Breast epithelium (tissue), 4 donors: ENCODE measurements around the gene PKD1L1. TPM values are rescaled to one million over a fixed set of nuclear protein-coding genes. Genes with fewer than 3 reads are reported as not detected.
"Not testable (repeated sequence)": the region's sequence is repeated elsewhere in the genome, so short reads cannot be mapped to it uniquely, and the experiment has no call there.

ENCODE experiments used
- DNase-seq, 2 donors: peaks; one replicate each; pipeline ENCODE4 v3.0.0-alpha.2; 2019; ENCODE audit warnings: low spot score in 2 of 2
- H3K27ac ChIP-seq, 2 donors: fragments of 200-600 bp; sonication (generic) in 1 of 2; one replicate each; pipeline ENCODE4 v1.5.1; 2016 to 2019; ENCODE audit warnings: mild to moderate bottlenecking in 1 of 2
- H3K27me3 ChIP-seq, 2 donors: fragments of 200-600 bp; sonication (generic) in 1 of 2; one replicate each; pipeline versions ENCODE4 v1.5.1 to v1.6.0; 2017 to 2019; ENCODE audit warnings: control low read depth in 1 of 2, mild to moderate bottlenecking in 1 of 2
- H3K36me3 ChIP-seq: fragments of 200-600 bp; one replicate; pipeline ENCODE4 v1.5.1; 2019
- H3K4me1 ChIP-seq, 2 donors: fragments of 200-600 bp; sonication (generic); one replicate each; pipeline ENCODE4 v1.5.1; 2016 to 2019; ENCODE audit warnings: control low read depth in 1 of 2
- H3K4me3 ChIP-seq, 3 donors: fragments of 200-600 bp; sonication (generic); 1 replicate in 2 of 3; 2 replicates in 1 of 3; pipeline ENCODE4 v1.5.1; 2016 to 2019; ENCODE audit warnings: mild to moderate bottlenecking in 3 of 3, moderate library complexity in 2 of 3
- H3K9me3 ChIP-seq, 2 donors: fragments of 200-600 bp; sonication (generic) in 1 of 2; one replicate each; pipeline ENCODE4 v1.5.1; 2016 to 2019; ENCODE audit warnings: control low read depth in 1 of 2
- POLR2A ChIP-seq: fragments of 450-650 bp; IDR thresholded peaks from one replicate; pipeline ENCODE4 v1.6.1; 2016; ENCODE audit warnings: antibody characterized with exemption, mild to moderate bottlenecking, moderate library complexity
- POLR2AphosphoS5 ChIP-seq, 3 donors: sonication (generic); formaldehyde crosslinking; IDR thresholded peaks; one replicate each; pipeline ENCODE4 v1.6.1; 2017; ENCODE audit warnings: antibody characterized with exemption in 3 of 3
- intact Hi-C: fragments of 100-400 bp; cut with DNase I; formaldehyde crosslinking; loops from one replicate; pipeline ENCODE4 v1.15.1; 2023; ENCODE audit warnings: low total_unique reads
- total RNA-seq, 3 donors: library from RNA; depleted of rRNA; stranded (reverse); fragments of >200 nt; gene quantifications; one replicate each; pipeline ENCODE4 v1.1.0, GENCODE V29; 2016
- TF ChIP-seq, protein P1 (sequence below), 3 donors: fragments of 450-650 bp; IDR thresholded peaks; one replicate each; pipeline ENCODE4 v1.5.1; 2016 to 2017; ENCODE audit warnings: antibody characterized with exemption in 3 of 3, mild to moderate bottlenecking in 3 of 3, moderate library complexity in 3 of 3

The PKD1L1 gene
- under 1 TPM; 0.32 to 0.44 (median 0.33) TPM for total RNA-seq

- no peaks in the 10 kb centered on the region for H3K36me3 ChIP-seq
- no peaks in the 10 kb centered on the region for H3K27me3 ChIP-seq
- TF ChIP-seq POLR2AphosphoS5 (IDR thresholded peaks at IDR 0.05) (no peak), POLR2A (no peak)
- TF ChIP-seq, protein P1, sequence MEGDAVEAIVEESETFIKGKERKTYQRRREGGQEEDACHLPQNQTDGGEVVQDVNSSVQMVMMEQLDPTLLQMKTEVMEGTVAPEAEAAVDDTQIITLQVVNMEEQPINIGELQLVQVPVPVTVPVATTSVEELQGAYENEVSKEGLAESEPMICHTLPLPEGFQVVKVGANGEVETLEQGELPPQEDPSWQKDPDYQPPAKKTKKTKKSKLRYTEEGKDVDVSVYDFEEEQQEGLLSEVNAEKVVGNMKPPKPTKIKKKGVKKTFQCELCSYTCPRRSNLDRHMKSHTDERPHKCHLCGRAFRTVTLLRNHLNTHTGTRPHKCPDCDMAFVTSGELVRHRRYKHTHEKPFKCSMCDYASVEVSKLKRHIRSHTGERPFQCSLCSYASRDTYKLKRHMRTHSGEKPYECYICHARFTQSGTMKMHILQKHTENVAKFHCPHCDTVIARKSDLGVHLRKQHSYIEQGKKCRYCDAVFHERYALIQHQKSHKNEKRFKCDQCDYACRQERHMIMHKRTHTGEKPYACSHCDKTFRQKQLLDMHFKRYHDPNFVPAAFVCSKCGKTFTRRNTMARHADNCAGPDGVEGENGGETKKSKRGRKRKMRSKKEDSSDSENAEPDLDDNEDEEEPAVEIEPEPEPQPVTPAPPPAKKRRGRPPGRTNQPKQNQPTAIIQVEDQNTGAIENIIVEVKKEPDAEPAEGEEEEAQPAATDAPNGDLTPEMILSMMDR (IDR thresholded peaks at IDR 0.05) = no peak
- DNase-seq = no peak
- H3K4me3 ChIP-seq = no peak within 1 kb of the TSS
- intact Hi-C loops = no loop called here
- peak within 1 kb of the TSS in 1 of 2 donors; percentile 30 for H3K27ac ChIP-seq
- H3K9me3 ChIP-seq = no peaks in the 10 kb centered on the region
- no peaks in the 10 kb centered on the region for H3K4me1 ChIP-seq
Measured at GRCh38 chr7:47948141-47948790, at the start of gene PKD1L1. TSS of gene PKD1L1 (minus strand) at chr7:47948466. CDS start at chr7:47948440, 26 bp downstream.

- H3K27ac ChIP-seq = no peak overlapping the region
- TF ChIP-seq POLR2A = no peak
- no peak for TF ChIP-seq POLR2AphosphoS5 (IDR thresholded peaks at IDR 0.05)
- TF ChIP-seq, protein P1 (IDR thresholded peaks at IDR 0.05) = no peak
- intact Hi-C loops = no loop called here
- no peaks in the 10 kb centered on the region for H3K27me3 ChIP-seq
- no peak overlapping the region for H3K4me3 ChIP-seq
- DNase-seq = no peak
- no peaks in the 10 kb centered on the region for H3K36me3 ChIP-seq
- no peaks in the 10 kb centered on the region for H3K9me3 ChIP-seq
- no peaks in the 10 kb centered on the region for H3K4me1 ChIP-seq
Measured at GRCh38 chr7:47992446-47992845, 44.2 kb upstream of the PKD1L1 start.

- peak; percentile 47 to 60 for DNase-seq
- Histone ChIP-seq H3K27ac (peak overlapping the region in 1 of 2 donors; percentile 26), H3K9me3 (no peaks in the 10 kb centered on the region), H3K27me3 (no peaks in the 10 kb centered on the region), H3K4me3 (peak overlapping the region; percentile 48 to 67 (median 52)), H3K36me3 (no peaks in the 10 kb centered on the region), H3K4me1 (no peaks in the 10 kb centered on the region)
- intact Hi-C loops = no loop called here
- no peak for TF ChIP-seq POLR2A
- TF ChIP-seq, protein P1 (IDR thresholded peaks at IDR 0.05) = peak in 2 of 3 donors; percentile 12 to 32
Measured at GRCh38 chr7:47991741-47992311, 43.6 kb upstream of the PKD1L1 start.

DNA sequence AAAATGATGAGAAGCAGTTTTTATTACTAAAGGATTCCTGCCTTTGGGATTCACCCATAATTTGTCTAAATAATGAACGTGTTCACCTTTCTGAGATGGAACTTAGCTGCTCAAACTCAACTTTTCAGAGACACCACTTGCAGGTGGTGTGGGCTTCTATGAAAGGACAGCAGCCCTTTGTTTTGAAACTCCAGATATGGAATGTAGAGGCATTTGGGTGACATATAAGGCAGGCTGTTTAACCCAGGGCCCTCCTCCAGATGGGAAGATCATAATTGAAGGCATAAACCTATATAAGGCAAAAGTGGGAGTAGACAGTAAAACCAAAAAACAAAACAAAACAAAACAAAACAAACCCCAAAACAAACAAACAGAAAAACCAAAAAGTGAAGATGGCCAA is 43.0 kb upstream of the PKD1L1 start:
- Histone ChIP-seq H3K27me3 (no peaks in the 10 kb centered on the region), H3K27ac (no peak overlapping the region), H3K9me3 (no peaks in the 10 kb centered on the region), H3K4me1 (no peaks in the 10 kb centered on the region), H3K36me3 (no peaks in the 10 kb centered on the region), H3K4me3 (peak overlapping the region in 2 of 3 donors; percentile 52 to 67)
- intact Hi-C loops = no loop called here
- TF ChIP-seq POLR2A (no peak), POLR2AphosphoS5 (IDR thresholded peaks at IDR 0.05) (no peak)
- TF ChIP-seq, protein P1 (IDR thresholded peaks at IDR 0.05) = no peak
- DNase-seq = no peak

- no peaks in the 10 kb centered on the region for H3K4me1 ChIP-seq
- no peak for TF ChIP-seq POLR2A
- TF ChIP-seq, protein P1 (IDR thresholded peaks at IDR 0.05) = no peak
- no peak for TF ChIP-seq POLR2AphosphoS5 (IDR thresholded peaks at IDR 0.05)
- intact Hi-C loops = no loop called here
- H3K36me3 ChIP-seq = no peaks in the 10 kb centered on the region
- H3K27me3 ChIP-seq = no peaks in the 10 kb centered on the region
- H3K27ac ChIP-seq = no peak overlapping the region
- no peak overlapping the region for H3K4me3 ChIP-seq
- H3K9me3 ChIP-seq = no peaks in the 10 kb centered on the region
- DNase-seq = no peak
Measured at GRCh38 chr7:47990592-47990991, 42.3 kb upstream of the PKD1L1 start.

DNA sequence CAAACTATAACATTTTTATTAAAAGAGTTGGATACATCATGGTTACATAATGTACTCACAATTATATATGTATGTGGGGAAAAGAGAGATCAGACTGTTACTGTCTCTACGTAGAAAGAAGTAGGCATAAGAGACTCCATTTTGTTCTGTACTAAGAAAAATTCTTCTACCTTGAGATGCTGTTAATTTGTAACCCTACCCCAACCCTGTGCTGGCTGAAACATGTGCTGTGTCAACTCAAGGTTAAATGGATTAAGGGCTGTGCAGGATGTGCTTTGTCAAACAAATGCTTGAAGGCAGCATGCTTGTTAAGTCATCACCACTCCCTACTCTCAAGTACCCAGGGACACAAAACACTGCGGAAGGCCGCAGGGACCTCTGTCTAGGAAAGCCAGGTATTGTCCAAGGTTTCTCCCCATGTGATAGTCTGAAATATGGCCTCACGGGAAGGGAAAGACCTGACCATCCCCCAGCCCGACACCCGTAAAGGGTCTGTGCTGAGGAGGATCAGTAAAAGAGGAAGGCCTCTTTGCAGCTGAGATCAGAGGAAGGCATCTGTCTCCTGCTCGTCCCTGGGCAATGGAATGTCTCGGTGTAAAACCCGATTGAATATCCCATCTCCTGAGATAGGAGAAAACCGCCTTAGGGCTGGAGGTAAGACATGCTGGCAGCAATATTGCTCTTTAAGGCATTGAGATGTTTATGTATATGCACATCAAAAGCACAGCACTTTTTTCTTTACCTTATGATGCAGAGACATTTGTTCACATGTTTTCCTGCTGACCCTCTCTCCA is 41.5 kb upstream of the PKD1L1 start:
- H3K4me1 ChIP-seq, H3K9me3 ChIP-seq, intact Hi-C loops, H3K27me3 ChIP-seq, H3K27ac ChIP-seq, DNase-seq, H3K36me3 ChIP-seq, H3K4me3 ChIP-seq: not testable (repeated sequence)
